Endothelial cell of umbilical vein (primary cell): ENCODE measurements around the gene PSMD13. TPM values are rescaled to one million over a fixed set of nuclear protein-coding genes. Genes with fewer than 3 reads are reported as not detected.

Source experiments
- BruUV-seq: library from RNA; stranded (reverse); fragments of 400-500 nt; replicated peaks from 2 replicates; lab custom pipeline; 2021; lab: Mats Ljungman, UMichigan
- CTCF ChIA-PET: fragments of 300-600, 350-600 bp; sonication (Branson Sonifier 250); formaldehyde crosslinking; loops from one replicate; lab custom pipeline; 2021; ENCODE audit warnings: antibody characterized with exemption, inconsistent platforms; lab: Charles Lee
- POLR2A ChIA-PET: fragments of 300-600, 350-600 bp; sonication (Branson Sonifier 250); formaldehyde crosslinking; loops from one replicate; lab custom pipeline; 2021; ENCODE audit warnings: antibody characterized with exemption, inconsistent platforms; lab: Charles Lee
- DNase-seq: peaks from one replicate; pipeline ENCODE4 v3.0.0-alpha.2; 2011; ENCODE audit warnings: low read depth, low spot score
- FAIRE-seq: peaks from 2 replicates; lab custom pipeline; 2011; peaks lifted over from hg19 to GRCh38; lab: Jason Lieb, UNC
- H2AFZ ChIP-seq: 2 replicates; pipeline ENCODE4 v1.6.0; 2012; ENCODE audit warnings: low read depth, low read length, control low read depth, inconsistent platforms
- H3K27ac ChIP-seq: 2 replicates; pipeline ENCODE4 v1.5.1; 2011; ENCODE audit warnings: low read depth, mild to moderate bottlenecking, control low read depth, low read length, moderate library complexity; ENCODE audit not compliant: insufficient read depth
- H3K27me3 ChIP-seq, 2 experiments: 2 replicates each; pipeline versions ENCODE4 v1.6.0 to v1.6.1; 2011; ENCODE audit warnings: low read length in 2 of 2, mixed read lengths in 1 of 2; ENCODE audit not compliant: control insufficient read depth in 2 of 2, insufficient read depth in 2 of 2
- H3K36me3 ChIP-seq, 2 experiments: 2 replicates in 1 of 2; 3 replicates in 1 of 2; pipeline ENCODE4 v1.5.1; 2011; ENCODE audit warnings: low read length in 2 of 2, mild to moderate bottlenecking in 1 of 2, moderate library complexity in 1 of 2; ENCODE audit not compliant: control insufficient read depth in 2 of 2, insufficient read depth in 2 of 2; ENCODE audit errors: extremely low read depth in 1 of 2
- H3K4me1 ChIP-seq: 3 replicates; pipeline ENCODE4 v1.5.1; 2011; ENCODE audit warnings: mild to moderate bottlenecking, low read length; ENCODE audit not compliant: control insufficient read depth, insufficient read depth; ENCODE audit errors: extremely low read depth
- H3K4me2 ChIP-seq: 2 replicates; pipeline ENCODE4 v1.6.1; 2011; ENCODE audit warnings: low read length, control low read depth, mixed read lengths; ENCODE audit not compliant: insufficient read depth
- H3K4me3 ChIP-seq, 3 experiments: fragments of 200-600 bp in 1 of 3; sonication (generic), shearing (Covaris generic) in 1 of 3; replicated peaks in 1 of 3; 2 replicates each; pipeline ENCODE4 v1.5.1; 2011 to 2016; ENCODE audit warnings: control low read depth in 3 of 3, low read length in 3 of 3, mild to moderate bottlenecking in 2 of 3, inconsistent platforms in 1 of 3, low read depth in 1 of 3, moderate library complexity in 1 of 3; ENCODE audit not compliant: insufficient read depth in 1 of 3
- H3K79me2 ChIP-seq: 2 replicates; pipeline ENCODE4 v1.6.0; 2012; ENCODE audit warnings: low read length, inconsistent platforms; ENCODE audit not compliant: control insufficient read depth, insufficient read depth
- H3K9ac ChIP-seq: replicated peaks from 2 replicates; pipeline ENCODE3; 2011; ENCODE audit warnings: low read length, control low read depth; ENCODE audit not compliant: insufficient read depth; ENCODE audit errors: extremely low read depth
- H3K9me1 ChIP-seq: replicated peaks from 3 replicates; pipeline ENCODE4 v1.6.0; 2011; ENCODE audit warnings: mild to moderate bottlenecking, low read length; ENCODE audit not compliant: control insufficient read depth, insufficient read depth; ENCODE audit errors: extremely low read depth
- H3K9me3 ChIP-seq: replicated peaks from 2 replicates; pipeline ENCODE4 v1.5.1; 2012; ENCODE audit warnings: low read length, inconsistent platforms; ENCODE audit not compliant: control insufficient read depth, insufficient read depth
- H4K20me1 ChIP-seq: replicated peaks from 2 replicates; pipeline ENCODE3; 2011; ENCODE audit warnings: mild to moderate bottlenecking, low read length; ENCODE audit not compliant: control insufficient read depth, insufficient read depth; ENCODE audit errors: extremely low read depth
- CTCF ChIP-seq, 2 donors: IDR thresholded peaks; 1 replicate in 1 of 2; 2 replicates in 1 of 2; pipeline ENCODE4 v1.5.1; 2011; ENCODE audit warnings: low read length in 2 of 2, mild to moderate bottlenecking in 2 of 2, moderate library complexity in 2 of 2, control low read depth in 1 of 2, inconsistent platforms in 1 of 2, low read depth in 1 of 2; ENCODE audit not compliant: insufficient read depth in 1 of 2; ENCODE audit errors: extremely low read depth in 1 of 2
- EZH2 ChIP-seq: IDR thresholded peaks from 2 replicates; pipeline ENCODE4 v1.6.1; 2012; ENCODE audit warnings: borderline replicate concordance, low read depth, mild to moderate bottlenecking, moderate library complexity, low read length, inconsistent platforms; ENCODE audit not compliant: severe bottlenecking
- FOS ChIP-seq: IDR thresholded peaks from 2 replicates; pipeline ENCODE4 v1.6.1; 2011; ENCODE audit warnings: mild to moderate bottlenecking, low read length, moderate library complexity, borderline replicate concordance; ENCODE audit not compliant: insufficient read depth
- GATA2 ChIP-seq: IDR thresholded peaks from 2 replicates; pipeline ENCODE4 v1.7.0; 2011; ENCODE audit warnings: low read depth, mild to moderate bottlenecking, moderate library complexity, mixed read lengths, low read length; ENCODE audit not compliant: insufficient read length, insufficient read depth
- JUN ChIP-seq: IDR thresholded peaks from 2 replicates; pipeline ENCODE4 v1.6.1; 2011; ENCODE audit warnings: borderline replicate concordance, low read depth; ENCODE audit not compliant: insufficient read length, insufficient read depth
- MAX ChIP-seq: IDR thresholded peaks from 2 replicates; pipeline ENCODE4 v1.6.1; 2011; ENCODE audit not compliant: insufficient read depth, insufficient read length
- MYC ChIP-seq: IDR thresholded peaks from one replicate; pipeline ENCODE4 v1.6.1; 2011; ENCODE audit warnings: mild to moderate bottlenecking, low read depth, low read length
- POLR2A ChIP-seq: IDR thresholded peaks from 2 replicates; pipeline ENCODE4 v1.6.1; 2012; ENCODE audit warnings: low read depth, mild to moderate bottlenecking, control low read depth, low read length
- POLR2AphosphoS5 ChIP-seq: IDR thresholded peaks from 2 replicates; pipeline ENCODE4 v1.6.1; 2012; ENCODE audit warnings: low read depth, mild to moderate bottlenecking, control low read depth, low read length, moderate library complexity; ENCODE audit not compliant: insufficient read depth
- dilution Hi-C: fragments of 300-500 bp; cut with MboI; formaldehyde crosslinking; loops from one replicate; pipeline ENCODE4 v1.15.0; 2019; ENCODE audit warnings: low sequenced_read_pairs; ENCODE audit not compliant: extremely low pct_ligation_motif_present
- intact Hi-C: fragments of 100-400 bp; cut with micrococcal nuclease; formaldehyde crosslinking; loops from one replicate; pipeline ENCODE4 v1.10.0; 2022
- polyA plus RNA-seq, 4 experiments: library from polyadenylated mRNA; depleted of rRNA in 3 of 4; stranded (reverse) in 3 of 4; unstranded in 1 of 4; fragments of >200 nt; gene quantifications; 2 replicates each; pipeline versions ENCODE4 v1.2.1 to v1.2.3, GENCODE V29; 2011 to 2012; ENCODE audit warnings: missing spikeins in 1 of 4
- total RNA-seq: library from RNA; stranded (reverse); gene quantifications from 2 replicates; pipeline ENCODE4 v1.2.3, GENCODE V29; 2021

The PSMD13 gene
- total and polyA plus RNA-seq, 2 donors (not counting 3 experiments of a cell fraction or from before 2014, with no cell fraction given), result 168 to 214 TPM

GRCh38 chr11:252666-253065 lies 15.9 kb downstream of the PSMD13 start:
- Histone ChIP-seq H3K4me1 (no peaks in the 10 kb centered on the region), H3K79me2 (no peaks in the 10 kb centered on the region), H3K27ac (no peak overlapping the region), H4K20me1 (no peaks in the 10 kb centered on the region), H3K9ac (no peak overlapping the region), H3K36me3 (peaks cover 14 to 36% of the 10 kb centered on the region in 2 experiments), H2AFZ (no peak overlapping the region), H3K4me3 (no peak overlapping the region), H3K27me3 (no peaks in the 10 kb centered on the region), H3K9me3 (no peaks in the 10 kb centered on the region), H3K4me2 (no peak overlapping the region), H3K9me1 (no peaks in the 10 kb centered on the region)
- dilution Hi-C loops, result no loop called here
- no peak for DNase-seq
- intact Hi-C loops, result loop anchor here (5.0 kb wide), 1 partner anchor 195 kb away; no protein-coding TSS in a partner anchor
- no peak for FAIRE-seq
- TF ChIP-seq EZH2 (no peak), FOS (no peak), MYC (no peak), CTCF (IDR thresholded peaks at IDR 0.05; ENCODE audit: extremely low read depth in 1 of 2, insufficient read depth in 1 of 2, low read depth in 1 of 2, low read length in 2 of 2) (no peak), GATA2 (no peak), JUN (no peak), POLR2A (no peak), POLR2AphosphoS5 (no peak), MAX (no peak)
- CTCF ChIA-PET, result interaction anchor here (1.4 to 5.0 kb wide), 2 partner anchors 31 to 110 kb away, joined by 3 to 71 read pairs; no protein-coding TSS in a partner anchor
- POLR2A ChIA-PET, result no interaction called here
- BruUV-seq, result TSS peak; percentile 61
